GM19193 (cell line): ENCODE data around the gene HMX2.

Source experiments
- POLR2A ChIP-seq: IDR thresholded peaks from 4 replicates; pipeline ENCODE4 v1.6.1; 2011; ENCODE audit not compliant: insufficient read depth, insufficient read length; ENCODE audit errors: extremely low read depth

The HMX2 gene

GRCh38 chr10:123147635-123148413, at the start of gene HMX2:
Gene HMX2 (plus strand): TSS chr10:123148136. CDS start chr10:123148379, 243 bp downstream.
- peak; percentile 46 for TF ChIP-seq POLR2A

GRCh38 chr10:123100030-123100762, 47.7 kb upstream of the HMX2 start:
- no peak for TF ChIP-seq POLR2A

- TF ChIP-seq POLR2A: no peak
Observed at GRCh38 chr10:123101872-123102271, 46.1 kb upstream of the HMX2 start.

- TF ChIP-seq POLR2A: no peak
Observed at GRCh38 chr10:123102673-123103072, 45.3 kb upstream of the HMX2 start.

GRCh38 chr10:123103944-123104343, 44.0 kb upstream of the HMX2 start:
- TF ChIP-seq POLR2A: no peak

- no peak for TF ChIP-seq POLR2A
Observed at GRCh38 chr10:123109466-123109865, 38.5 kb upstream of the HMX2 start.

- TF ChIP-seq POLR2A: no peak
Observed at GRCh38 chr10:123117644-123118417, 30.1 kb upstream of the HMX2 start.

GRCh38 chr10:123119081-123119480, 28.9 kb upstream of the HMX2 start:
- TF ChIP-seq POLR2A: no peak

- no peak for TF ChIP-seq POLR2A
Observed at GRCh38 chr10:123126246-123126645, 21.7 kb upstream of the HMX2 start.

- TF ChIP-seq POLR2A: no peak
Observed at GRCh38 chr10:123129618-123130271, 18.2 kb upstream of the HMX2 start.

- no peak for TF ChIP-seq POLR2A
Observed at GRCh38 chr10:123132576-123133477, 15.1 kb upstream of the HMX2 start.

- TF ChIP-seq POLR2A: no peak
Observed at GRCh38 chr10:123133541-123134342, 14.2 kb upstream of the HMX2 start.

- TF ChIP-seq POLR2A: no peak
Observed at GRCh38 chr10:123134343-123134914, 13.5 kb upstream of the HMX2 start.

GRCh38 chr10:123134915-123135414, 13.0 kb upstream of the HMX2 start:
- TF ChIP-seq POLR2A: no peak
